NCI-H1694 treated with DMSO at 0.1 percent for 48 hours (cell line): ENCODE results near the gene VRK3.
A peak's percentile ranks its signal among the peaks of the same experiment; 100 is the strongest.
"Not testable (repeated sequence)": the region's sequence is repeated elsewhere in the genome, so short reads cannot be mapped to it uniquely, and the experiment has no call there.

Experiments
- DNase-seq: peaks from one replicate; lab custom pipeline; 2025; lab: John Stamatoyannopoulos, UW

The VRK3 gene

DNA sequence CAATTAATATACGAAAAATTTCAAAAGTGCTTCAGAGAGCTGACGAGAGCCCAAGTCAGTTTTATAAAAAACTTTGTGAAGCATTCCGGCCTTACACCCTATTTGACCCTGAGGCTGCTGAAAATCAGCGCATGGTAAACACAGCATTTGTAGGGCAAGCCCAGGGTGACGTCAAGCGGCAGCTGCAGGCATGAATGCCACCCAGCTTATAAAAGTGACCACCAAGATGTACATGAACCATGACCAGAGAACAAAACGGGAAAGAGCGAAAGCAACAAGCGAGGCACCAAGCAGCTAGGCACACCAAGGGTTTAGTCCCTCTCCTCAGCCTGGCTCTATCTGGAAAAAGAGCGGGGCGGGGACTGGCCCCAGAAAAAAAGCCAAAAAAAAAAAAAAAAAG is 70.2 kb downstream of the VRK3 start:
- DNase-seq, result no peak

DNA sequence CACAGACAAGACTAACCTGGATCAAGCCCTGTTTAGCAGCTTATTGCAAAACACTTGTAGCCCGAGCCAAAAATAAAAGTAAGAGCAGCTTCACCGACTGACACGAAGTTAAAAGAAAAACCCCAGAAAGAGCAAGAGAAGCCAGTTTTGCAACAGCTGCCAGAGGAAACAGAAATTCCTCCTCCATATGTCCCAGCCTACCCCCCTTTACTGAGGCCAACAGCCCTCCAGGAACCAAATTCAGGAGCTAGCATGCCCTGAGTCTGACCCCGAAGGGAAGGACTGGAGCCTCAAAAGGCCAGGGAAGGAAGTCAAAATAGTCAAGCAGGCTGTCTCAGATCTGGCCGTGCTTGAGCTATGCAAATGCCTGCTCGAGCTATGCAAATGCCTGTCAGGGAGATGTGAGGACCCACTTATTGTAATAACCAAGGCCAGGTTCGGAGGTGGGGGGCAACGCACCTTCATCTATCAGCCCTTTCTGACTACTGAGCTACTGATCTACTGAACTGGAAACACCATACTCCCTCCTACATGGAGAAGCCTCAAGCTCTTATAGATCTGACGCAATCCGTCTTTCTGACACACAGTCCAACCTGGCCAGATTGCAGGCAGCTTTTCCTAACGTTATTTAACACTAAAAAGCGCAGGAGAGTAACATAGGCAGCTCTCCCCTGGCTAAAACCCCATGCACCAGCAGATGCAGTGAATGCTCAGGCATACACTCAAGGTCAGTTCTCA is 70.9 kb downstream of the VRK3 start:
- no peak for DNase-seq

DNA sequence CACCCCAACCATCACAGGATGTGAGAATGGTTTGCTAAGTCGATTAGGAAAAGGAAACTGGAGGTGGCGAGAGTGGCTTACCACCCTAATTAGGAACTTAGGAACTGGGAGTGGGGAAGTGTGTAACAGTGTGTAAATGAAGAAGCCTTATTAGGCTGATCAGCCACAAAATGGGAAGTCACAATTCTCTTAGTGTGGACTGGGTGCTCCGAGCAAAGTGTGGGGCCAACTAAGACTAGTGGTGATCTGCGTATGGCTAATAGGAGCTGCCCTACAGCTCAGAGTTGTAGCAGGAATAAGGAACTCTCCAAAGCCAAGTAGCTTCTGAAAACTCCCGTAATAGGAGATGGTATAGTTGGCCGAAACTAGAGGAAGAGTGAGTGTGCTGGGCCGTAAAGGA is 71.8 kb downstream of the VRK3 start:
- DNase-seq, result no peak

DNA sequence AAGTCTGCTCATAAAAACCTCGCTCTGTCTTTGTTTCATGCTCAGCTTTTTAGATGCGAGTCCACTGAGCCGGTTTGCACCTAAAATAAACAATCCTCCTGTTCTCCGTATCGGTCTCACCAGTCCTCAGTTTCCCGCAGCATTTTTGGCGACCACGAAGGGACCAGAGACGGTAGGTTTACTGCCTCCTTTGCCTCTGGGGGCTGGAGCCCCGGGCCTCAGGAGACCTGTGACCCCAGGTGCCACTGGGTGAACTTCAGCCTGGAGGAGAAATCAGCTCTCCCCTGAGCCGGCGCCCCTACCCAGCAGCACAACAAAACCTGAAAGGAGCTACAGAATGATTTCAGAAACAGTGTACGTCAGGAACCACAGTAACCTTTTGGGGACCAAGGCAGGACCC is 72.3 kb downstream of the VRK3 start:
- no peak for DNase-seq

DNA sequence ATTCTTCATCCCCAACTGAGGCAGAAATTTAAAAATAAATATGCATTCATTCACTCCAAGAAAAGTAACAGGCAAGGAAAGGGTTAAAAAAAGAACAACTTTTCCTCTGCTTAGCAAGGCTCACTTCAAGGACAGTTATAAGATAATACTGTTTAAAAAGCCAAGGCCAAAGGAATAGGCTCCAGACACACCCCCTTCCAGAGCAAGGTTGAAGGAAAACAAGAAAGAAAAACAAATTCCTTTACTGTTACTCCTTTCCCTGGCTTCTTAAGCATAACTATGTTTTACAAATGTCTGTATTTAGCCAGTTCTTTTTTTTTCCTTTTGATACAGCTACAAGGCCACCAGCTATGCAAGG is 72.7 kb downstream of the VRK3 start:
- DNase-seq, result no peak

DNA sequence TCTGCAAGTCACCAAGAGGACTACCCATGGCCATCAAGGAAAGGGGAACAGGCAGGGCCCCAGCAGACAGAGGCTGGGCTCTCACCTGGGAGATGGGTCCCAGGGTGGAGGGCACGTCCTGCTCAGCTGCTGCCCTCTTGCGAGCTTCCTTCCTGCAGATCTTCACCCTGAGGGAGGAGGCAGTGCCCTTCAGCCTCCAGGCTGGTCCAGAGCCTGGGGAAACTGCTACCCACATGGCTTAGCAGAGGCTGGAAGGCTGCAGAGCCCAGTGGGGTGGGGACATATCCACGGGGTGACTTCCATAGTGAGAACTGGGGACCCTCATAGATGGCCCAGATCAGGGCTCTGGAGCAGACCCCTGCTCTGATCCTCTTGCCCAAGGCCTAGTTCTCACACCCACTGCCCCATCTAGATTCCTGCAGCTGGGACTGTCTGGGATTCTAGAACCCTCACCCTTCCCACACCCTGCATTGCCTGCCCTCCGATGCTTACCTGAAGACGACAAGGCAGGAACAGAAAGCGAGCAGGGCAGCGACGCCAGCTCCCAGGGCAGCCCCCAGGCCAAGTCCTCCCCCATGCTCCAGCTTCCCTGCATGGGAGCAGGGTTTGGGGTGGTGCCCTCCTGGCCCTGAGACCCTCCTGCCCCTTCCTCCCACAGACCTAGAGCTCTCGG is 73.2 kb downstream of the VRK3 start:
- DNase-seq, result no peak

DNA sequence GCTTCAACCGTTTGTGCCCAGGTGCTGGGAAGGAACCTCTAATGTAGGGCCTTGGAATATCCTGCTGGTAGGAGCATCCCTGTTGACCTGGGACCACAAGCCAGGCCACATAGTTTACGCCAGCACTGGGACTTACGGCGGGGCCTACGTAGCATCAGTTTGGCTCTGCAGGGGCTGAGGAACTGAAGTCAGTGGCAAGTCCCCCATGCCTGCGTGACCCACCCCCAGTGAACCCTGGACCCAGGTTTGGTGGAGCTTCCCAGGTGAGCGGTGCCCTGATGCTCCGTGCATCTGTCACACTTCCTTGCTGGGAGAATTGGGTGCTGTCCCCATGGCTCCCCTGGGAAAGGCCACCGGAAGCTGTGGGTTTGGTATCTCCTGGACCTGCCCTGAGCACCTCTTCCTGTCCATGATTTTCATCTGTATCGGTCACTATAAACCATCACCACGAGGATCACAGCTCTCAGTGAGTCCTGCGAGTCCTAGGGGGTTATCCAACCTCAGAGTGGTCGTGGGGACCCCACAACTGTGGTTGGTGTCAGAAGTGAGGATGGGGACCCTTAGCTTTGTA is 74.1 kb downstream of the VRK3 start:
- DNase-seq, result no peak

DNA sequence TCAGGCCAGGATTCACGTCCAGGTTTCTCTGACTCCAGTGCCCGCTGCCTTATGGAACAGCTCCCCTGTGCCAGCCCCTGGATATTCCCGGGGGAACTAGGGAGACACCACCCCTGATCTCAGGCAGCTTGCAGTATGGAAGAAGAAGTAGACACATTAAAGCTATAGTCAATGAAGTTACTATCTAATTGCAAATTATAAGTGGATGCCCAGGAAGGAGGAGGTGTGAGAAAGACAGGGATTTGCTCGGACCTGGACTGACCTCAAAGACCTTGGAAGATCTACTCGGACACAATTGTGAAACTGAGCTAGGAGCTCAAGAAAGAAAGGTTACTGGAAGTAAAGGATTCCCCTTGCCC is 74.6 kb downstream of the VRK3 start:
- DNase-seq, result no peak

DNA sequence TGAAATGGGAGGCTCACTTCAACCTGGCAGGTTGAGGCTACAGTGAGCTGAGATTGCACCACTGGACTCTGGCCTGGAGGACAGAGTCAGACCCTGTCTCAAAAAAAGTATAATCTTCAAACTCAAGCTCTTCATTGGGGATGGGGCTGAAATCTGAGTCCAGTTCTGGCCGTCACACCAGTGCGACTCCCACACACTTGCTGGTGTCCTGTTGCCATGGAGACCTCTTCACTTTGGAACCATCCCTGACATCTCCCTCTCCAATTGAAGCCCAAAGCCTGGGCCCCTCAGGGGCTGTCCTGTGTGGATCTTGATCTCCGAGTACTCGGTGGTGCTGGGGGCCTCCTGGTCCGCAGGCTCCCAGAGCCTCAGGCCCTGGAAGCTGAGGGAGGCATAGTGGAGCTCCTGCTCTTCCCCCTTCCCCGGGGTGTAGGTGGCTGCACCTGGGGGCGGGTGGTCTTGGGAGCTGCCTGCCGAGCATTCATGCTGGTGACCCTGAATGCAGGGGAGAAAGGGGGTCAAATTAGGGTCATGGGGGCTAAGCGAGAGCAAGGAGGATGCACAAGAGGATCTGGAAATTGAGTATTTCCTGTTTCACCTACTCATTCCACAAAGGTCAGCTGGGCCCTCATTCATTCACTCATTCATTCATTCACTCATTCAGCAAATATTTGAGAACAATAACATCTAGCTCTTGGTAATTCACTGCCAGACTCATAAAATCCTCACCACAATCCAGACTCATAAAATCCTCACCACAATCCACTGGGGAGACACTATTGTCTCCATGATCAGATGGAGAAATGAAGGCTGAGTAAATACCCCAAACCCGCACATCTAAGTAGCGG is 75.2 kb downstream of the VRK3 start:
- no peak for DNase-seq

DNA sequence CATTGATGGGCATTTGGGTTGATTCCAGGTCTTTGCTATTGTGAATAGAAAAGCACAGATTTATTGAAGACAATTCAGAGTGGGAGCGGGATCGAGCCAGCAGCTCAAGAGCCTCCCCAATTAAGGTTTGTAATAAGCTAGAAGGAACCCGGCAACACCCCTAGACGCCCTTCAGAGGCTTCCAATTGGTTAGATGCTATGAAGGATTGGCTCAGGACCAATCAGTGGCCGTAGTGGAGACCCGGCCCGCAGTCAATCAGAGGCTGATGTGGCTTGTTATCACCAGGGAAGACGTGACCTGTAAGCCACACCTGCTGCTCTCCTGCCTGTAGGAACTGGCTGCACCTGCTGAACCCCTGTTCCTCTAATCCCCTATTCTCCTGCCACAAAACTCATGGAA is 78.8 kb downstream of the VRK3 start:
- no peak for DNase-seq

DNA sequence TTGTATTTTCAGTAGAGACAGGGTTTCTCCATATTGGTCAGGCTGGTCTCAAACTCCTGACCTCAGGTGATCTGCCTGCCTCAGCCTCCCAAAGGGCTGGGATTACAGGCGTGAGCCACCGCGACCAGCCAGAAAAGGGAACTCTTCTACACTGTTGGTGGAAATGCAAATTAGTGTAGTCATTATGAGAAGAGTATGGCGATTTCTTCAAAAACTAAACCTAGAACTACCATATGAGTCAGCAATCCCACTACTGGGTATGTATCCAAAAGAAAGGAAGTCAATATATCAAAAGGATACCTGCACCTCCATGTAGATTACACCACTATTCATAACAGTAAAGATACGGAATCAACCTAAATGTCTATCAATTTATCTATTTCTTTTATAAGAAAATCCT is 80.6 kb downstream of the VRK3 start:
- not testable (repeated sequence) for DNase-seq

DNA sequence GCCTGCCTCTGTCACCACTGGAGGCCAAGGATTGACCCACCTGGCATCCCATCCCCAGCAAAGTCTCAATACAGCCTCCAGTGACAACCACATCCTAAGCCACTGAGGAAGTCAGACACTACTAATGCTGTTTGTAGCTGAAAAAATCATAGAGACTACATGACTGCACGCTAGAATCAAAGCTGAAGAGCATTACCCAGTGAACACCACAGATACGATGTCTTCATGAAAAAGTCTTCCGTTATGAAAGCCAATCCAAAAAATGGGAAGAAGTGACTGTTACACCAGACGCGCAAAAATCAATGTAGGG is 84.7 kb downstream of the VRK3 start:
- no peak for DNase-seq

DNA sequence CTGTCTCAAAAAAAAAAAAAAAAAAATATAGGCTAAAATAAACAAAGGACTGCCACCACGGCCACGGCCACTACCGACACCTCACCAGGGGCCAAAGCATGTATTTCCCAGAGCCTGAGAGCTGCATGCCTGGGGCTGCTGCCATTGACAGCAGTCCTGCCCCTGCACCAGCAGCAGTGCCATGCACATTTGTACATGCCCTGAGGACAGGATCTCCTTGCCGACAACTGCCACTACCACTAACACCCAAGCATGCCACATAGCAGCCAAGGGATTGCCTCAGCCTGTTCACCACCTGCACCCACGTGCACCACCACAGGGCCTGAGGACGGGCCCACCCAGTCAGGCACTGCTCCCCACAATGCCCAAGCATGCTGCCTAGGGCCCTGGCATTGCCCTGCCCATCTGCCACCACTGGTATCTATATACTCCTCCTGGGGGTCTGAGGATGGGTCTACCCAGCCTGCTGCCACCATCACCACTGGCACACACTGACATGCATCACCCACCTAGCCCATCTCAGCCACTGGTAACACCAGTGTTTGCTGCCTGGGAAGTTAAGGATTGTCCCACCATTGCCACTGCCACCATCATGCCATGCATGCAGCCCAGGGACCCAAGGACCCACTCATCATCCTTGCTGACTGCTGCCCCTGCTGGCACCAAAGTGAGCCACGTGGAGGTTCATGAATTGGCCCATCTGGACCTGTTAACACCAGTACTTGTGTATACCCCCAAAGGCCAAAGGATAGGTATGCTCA is 85.3 kb downstream of the VRK3 start:
- no peak for DNase-seq

DNA sequence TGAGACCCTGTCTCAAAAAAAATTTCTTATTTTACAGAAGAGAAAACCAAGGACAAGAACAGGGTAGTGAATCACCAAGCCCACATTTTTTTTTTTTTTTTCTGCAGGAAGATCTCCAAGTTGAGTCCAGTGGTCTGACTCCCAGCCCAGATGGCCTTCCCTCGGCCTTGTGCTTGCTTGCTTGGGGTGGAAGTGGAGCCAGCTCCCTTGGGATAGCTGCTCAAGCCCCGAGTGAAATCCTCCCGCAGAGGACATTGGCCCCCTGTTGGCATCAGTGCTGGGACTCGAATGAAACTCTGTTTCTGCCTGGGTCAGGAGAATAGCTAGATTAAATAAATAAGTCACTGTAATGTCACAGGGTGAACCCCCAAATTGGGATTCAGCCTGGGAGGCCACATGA is 86.5 kb downstream of the VRK3 start:
- no peak for DNase-seq

DNA sequence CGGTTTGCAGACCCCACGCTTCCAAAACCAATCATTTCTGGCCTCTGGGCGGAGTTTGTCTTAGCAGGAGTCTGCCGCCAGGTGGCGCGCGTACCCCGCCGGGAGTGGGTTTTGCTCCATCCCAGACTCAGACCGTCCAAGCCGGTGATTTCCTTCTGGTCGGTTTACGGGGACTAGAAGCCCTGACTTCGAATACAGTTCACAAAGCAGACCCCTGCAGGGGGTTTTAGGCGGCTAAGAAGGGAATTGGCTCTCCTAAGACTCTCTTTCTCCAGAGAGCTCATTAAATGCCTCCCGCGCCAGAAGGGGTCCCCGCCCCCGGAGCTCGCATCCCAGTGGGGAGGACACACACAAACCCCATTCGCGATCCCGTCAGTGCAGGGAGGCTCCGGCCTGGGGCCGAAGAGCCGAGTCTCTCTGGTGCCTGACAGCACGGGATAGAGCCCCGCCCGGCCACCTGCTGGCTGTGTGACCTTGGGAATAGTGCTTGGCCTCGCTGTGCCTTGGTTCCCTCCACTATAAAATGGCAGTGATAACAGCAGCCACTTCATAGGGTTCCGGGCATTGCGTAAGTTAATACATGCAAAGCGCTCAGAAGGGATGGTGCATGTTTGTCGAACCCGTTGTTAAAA is 87.3 kb downstream of the VRK3 start:
- peak; percentile 76 for DNase-seq

DNA sequence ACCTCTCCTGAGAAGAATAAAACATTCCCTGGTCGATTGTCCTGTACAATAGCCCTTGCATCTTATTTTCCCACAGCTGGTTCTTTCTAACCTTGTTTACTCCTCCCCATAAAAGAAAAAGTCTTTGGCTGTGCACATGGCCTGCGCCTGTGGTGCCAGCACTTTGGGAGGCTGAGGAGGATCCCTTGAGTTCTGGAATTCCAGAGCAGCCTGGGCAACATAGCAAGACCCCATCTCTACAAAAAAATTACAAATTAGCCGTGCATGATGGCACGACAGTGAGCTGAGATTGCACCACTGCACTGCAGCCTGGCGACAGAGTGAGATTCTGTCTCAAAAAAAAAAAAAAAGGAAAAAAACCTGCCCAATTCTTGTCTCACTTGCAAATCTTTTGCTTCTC is 88.6 kb downstream of the VRK3 start:
- no peak for DNase-seq

DNA sequence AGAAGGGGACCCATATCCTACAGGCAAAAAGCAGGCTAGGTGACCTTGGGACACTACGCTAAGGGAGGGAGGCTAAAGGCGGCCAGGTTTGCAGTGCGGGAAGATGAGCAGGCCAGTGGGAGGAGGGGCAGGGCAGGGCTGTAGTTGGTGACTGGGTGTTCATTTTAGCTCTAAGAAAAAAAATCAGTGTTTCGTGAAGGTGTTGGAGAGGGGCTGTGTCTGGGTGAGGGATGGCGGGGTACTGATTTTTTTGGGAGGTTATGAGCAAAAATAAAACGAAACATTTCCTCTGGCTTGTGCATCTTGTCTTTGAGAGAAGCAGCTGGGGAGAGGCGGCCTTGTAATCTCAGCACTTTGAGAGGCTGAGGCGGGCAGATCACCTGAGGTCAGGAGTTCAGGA is 91.5 kb downstream of the VRK3 start:
- no peak for DNase-seq

DNA sequence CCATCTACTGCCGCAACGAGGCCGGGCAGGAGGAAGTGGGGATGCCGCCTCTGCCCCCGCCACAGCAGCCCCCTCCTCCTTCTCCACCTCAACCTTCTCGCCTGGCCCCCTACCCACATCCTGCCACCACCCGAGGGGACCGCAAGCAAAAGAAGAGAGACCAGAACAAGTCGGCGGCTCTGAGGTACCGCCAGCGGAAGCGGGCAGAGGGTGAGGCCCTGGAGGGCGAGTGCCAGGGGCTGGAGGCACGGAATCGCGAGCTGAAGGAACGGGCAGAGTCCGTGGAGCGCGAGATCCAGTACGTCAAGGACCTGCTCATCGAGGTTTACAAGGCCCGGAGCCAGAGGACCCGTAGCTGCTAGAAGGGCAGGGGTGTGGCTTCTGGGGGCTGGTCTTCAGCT is 92.4 kb downstream of the VRK3 start:
- DNase-seq, result no peak

DNA sequence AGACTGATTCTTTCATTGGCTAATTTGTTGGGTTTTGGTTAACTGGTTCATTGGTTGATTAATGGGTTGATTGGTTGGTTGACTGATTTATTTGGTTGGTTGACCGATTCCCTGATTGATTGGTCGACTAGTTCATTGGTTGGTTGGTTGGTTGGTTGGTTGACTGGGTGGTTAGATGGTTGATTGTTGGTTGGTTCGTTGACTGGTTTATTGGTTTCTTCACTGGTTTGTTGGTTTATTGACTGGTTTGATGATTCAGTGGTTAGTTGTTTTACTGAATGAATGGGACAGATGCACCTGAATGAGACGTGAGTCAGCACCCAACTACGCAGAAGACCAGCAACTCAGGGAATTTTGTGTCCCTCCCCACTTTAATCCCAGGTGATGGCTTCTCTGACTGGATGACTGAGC is 93.1 kb downstream of the VRK3 start:
- DNase-seq, result no peak

DNA sequence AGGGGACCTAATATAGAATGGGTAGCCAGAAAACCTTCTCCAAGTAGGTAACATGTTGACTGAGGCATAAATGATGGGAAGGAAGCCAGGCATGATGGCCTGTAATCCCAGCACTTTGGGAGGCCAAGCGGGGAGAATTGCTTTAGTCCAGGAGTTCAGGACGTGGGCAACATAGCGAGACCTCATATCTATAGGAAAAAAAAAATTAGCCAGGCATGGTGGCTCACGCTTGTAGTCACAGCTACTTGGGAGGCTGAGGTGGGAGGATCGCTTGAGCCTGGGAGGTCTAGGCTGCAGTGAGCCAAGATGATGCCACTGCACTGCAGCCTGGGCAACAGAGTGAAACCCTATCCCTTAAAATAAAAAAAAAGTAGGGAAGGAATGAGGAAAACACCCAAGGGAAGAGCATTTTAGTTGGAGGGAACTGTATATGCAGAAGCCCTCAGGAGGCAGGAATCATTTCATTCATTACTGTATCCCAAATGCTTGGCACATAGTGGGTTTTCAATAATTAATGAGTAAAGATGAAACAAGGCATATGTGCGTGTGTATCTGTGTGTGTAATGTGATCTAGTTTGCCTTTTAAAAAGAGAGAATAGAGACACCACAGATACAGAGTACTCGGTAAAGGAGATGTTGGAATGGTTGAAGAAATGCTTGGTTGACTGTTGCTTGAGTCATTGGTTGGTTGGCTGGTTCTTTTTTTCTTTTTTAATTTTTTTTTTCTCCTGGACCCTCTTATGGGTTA is 93.7 kb downstream of the VRK3 start:
- DNase-seq, result no peak

DNA sequence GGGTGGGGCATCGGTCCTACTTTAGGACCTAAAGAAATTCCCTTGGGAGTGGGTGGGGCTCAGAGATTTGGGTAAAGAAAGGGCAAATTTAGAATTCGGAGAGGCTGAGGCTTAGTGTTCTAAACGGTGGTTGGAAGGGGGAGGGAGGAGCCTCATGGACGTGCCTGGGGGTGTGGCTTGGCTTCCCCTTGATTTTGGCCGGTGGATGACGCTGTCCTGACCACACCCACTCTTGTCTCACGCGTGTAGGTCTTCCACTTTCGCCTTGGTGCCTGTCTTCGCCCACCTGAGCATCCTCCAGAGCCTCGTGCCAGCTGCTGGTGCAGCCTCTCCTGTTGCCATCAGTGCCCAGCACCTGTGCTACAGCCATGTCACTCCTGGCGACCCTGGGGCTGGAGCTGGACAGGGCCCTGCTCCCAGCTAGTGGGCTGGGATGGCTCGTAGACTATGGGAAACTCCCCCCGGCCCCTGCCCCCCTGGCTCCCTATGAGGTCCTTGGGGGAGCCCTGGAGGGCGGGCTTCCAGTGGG is 94.6 kb downstream of the VRK3 start:
- no peak for DNase-seq
